ENCODE data around the gene TRIOBP.

- no peak for TF ChIP-seq POLR2A (IDR thresholded peaks at IDR 0.05)
- TF ChIP-seq, protein P1, sequence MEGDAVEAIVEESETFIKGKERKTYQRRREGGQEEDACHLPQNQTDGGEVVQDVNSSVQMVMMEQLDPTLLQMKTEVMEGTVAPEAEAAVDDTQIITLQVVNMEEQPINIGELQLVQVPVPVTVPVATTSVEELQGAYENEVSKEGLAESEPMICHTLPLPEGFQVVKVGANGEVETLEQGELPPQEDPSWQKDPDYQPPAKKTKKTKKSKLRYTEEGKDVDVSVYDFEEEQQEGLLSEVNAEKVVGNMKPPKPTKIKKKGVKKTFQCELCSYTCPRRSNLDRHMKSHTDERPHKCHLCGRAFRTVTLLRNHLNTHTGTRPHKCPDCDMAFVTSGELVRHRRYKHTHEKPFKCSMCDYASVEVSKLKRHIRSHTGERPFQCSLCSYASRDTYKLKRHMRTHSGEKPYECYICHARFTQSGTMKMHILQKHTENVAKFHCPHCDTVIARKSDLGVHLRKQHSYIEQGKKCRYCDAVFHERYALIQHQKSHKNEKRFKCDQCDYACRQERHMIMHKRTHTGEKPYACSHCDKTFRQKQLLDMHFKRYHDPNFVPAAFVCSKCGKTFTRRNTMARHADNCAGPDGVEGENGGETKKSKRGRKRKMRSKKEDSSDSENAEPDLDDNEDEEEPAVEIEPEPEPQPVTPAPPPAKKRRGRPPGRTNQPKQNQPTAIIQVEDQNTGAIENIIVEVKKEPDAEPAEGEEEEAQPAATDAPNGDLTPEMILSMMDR (IDR thresholded peaks at IDR 0.05): no peak
Observed at GRCh38 chr22:37752189-37753087, 55.6 kb downstream of the TRIOBP start.
